NCI-H82 treated with DMSO at 0.1 percent for 48 hours (cell line): ENCODE measurements around the gene CPT1C.

ENCODE experiments used
- DNase-seq: peaks from one replicate; lab custom pipeline; 2025; ENCODE audit not compliant: unreplicated experiment; lab: John Stamatoyannopoulos, UW

Gene CPT1C

GRCh38 chr19:49752701-49753100 lies 61.8 kb downstream of the CPT1C start:
- DNase-seq = no peak

GRCh38 chr19:49755956-49756355 lies 65.0 kb downstream of the CPT1C start:
- DNase-seq = no peak

GRCh38 chr19:49758292-49758691 lies 67.4 kb downstream of the CPT1C start:
- no peak for DNase-seq

- no peak for DNase-seq
These were observed 70.3 kb downstream of the CPT1C start for GRCh38 chr19:49761249-49761624.

GRCh38 chr19:49761625-49762311 lies 70.9 kb downstream of the CPT1C start:
- DNase-seq = no peak

GRCh38 chr19:49763230-49763629 lies 72.3 kb downstream of the CPT1C start, which contains the start of gene TSKS:
Gene TSKS, minus strand, starts transcription at chr19:49763306. Its CDS starts 59 bp downstream, at chr19:49763247.
- DNase-seq = no peak
